Panc1 (cell line): Measurements from ENCODE around the gene FABP7. TPM values are rescaled to one million over a fixed set of nuclear protein-coding genes. Genes with fewer than 3 reads are reported as not detected.

Source experiments
- ATAC-seq: fragments of 200-7000 bp; cut with Tn5 transposase; 2 replicates; pipeline ENCODE4 v1.9.1; 2020; ENCODE audit warnings: mild to moderate bottlenecking, moderate library complexity
- BruUV-seq: library from RNA; stranded (reverse); fragments of 400-500 nt; replicated peaks from 2 replicates; lab custom pipeline; 2021; lab: Mats Ljungman, UMichigan
- CTCF ChIA-PET: fragments of 300-600 bp; sonication (Branson Sonifier 250); formaldehyde crosslinking; loops from one replicate; lab custom pipeline; 2022; ENCODE audit warnings: antibody characterized with exemption; lab: Charles Lee
- POLR2A ChIA-PET: fragments of 300-600 bp; sonication (Branson Sonifier 250); formaldehyde crosslinking; loops from one replicate; lab custom pipeline; 2022; ENCODE audit warnings: antibody characterized with exemption; lab: Charles Lee
- DNase-seq: peaks from one replicate; pipeline ENCODE4 v3.0.0-alpha.2; 2010; ENCODE audit warnings: low read depth, low spot score
- H3K27ac ChIP-seq: 2 replicates; pipeline ENCODE4 v1.5.1; 2011; ENCODE audit warnings: mild to moderate bottlenecking, low read length, inconsistent platforms
- H3K27me3 ChIP-seq: fragments of 200-500 bp; sonication (Bioruptor generic); 2 replicates; pipeline ENCODE4 v1.6.0; 2014; ENCODE audit warnings: low read length, inconsistent platforms; ENCODE audit not compliant: control insufficient read depth, insufficient read depth
- H3K36me3 ChIP-seq: fragments of 200-500 bp; sonication (Bioruptor generic); 2 replicates; pipeline ENCODE4 v1.5.1; 2014; ENCODE audit warnings: inconsistent platforms, mild to moderate bottlenecking, low read length, moderate library complexity; ENCODE audit not compliant: control insufficient read depth, insufficient read depth
- H3K4me1 ChIP-seq: 2 replicates; pipeline ENCODE4 v1.5.1; 2011; ENCODE audit warnings: inconsistent platforms, mild to moderate bottlenecking, low read length, moderate library complexity; ENCODE audit not compliant: control insufficient read depth, insufficient read depth
- H3K4me3 ChIP-seq, 2 experiments: 2 replicates each; pipeline ENCODE4 v1.5.1; 2011 to 2012; ENCODE audit warnings: low read depth in 2 of 2, low read length in 2 of 2, mild to moderate bottlenecking in 2 of 2, inconsistent platforms in 1 of 2, moderate library complexity in 1 of 2
- H3K9me3 ChIP-seq: fragments of 200-500 bp; sonication (Bioruptor generic); 2 replicates; pipeline ENCODE4 v1.5.1; 2014; ENCODE audit warnings: low read depth, mild to moderate bottlenecking, inconsistent platforms, low read length, moderate library complexity; ENCODE audit not compliant: control insufficient read depth, insufficient read depth
- POLR2AphosphoS5 ChIP-seq: IDR thresholded peaks from 2 replicates; pipeline ENCODE4 v1.6.1; 2012; ENCODE audit warnings: mild to moderate bottlenecking, low read depth, low read length, moderate library complexity
- SIN3A ChIP-seq: IDR thresholded peaks from 2 replicates; pipeline ENCODE4 v1.6.1; 2012; ENCODE audit warnings: low read depth, mild to moderate bottlenecking, low read length, moderate library complexity, borderline replicate concordance; ENCODE audit not compliant: insufficient read depth
- TCF7L2 ChIP-seq: IDR thresholded peaks from 2 replicates; pipeline ENCODE4 v1.6.1; 2011; ENCODE audit warnings: mild to moderate bottlenecking, low read depth, low read length, inconsistent platforms
- in situ Hi-C: cut with HindIII; loops from 2 replicates; pipeline ENCODE4 v1.10.0; 2016; ENCODE audit warnings: low sequenced_read_pairs, low pct_unique_long_range_greater_than_20kb
- intact Hi-C: fragments of 100-400 bp; cut with micrococcal nuclease; formaldehyde crosslinking; loops from one replicate; pipeline ENCODE4 v1.10.0; 2022; ENCODE audit not compliant: unreplicated experiment
- total RNA-seq: library from RNA; stranded (reverse); gene quantifications from one replicate; pipeline ENCODE4 v1.2.1, GENCODE V29; 2021; ENCODE audit not compliant: unreplicated experiment
- TF ChIP-seq, protein P1 (sequence below), 2 experiments: IDR thresholded peaks; 2 replicates each; pipeline ENCODE4 v1.6.1; 2011 to 2012; ENCODE audit warnings: low read depth in 2 of 2, control low read depth in 1 of 2, low read length in 1 of 2, mild to moderate bottlenecking in 1 of 2, moderate library complexity in 1 of 2; ENCODE audit not compliant: insufficient read depth in 1 of 2
- TF ChIP-seq, protein P2 (sequence below): fragments of 450-650 bp; IDR thresholded peaks from 2 replicates; pipeline ENCODE4 v1.5.1; 2017; ENCODE audit warnings: mild to moderate bottlenecking

FABP7 gene
- total RNA-seq, 1 experiment from 2014 or later, result not detected

DNA sequence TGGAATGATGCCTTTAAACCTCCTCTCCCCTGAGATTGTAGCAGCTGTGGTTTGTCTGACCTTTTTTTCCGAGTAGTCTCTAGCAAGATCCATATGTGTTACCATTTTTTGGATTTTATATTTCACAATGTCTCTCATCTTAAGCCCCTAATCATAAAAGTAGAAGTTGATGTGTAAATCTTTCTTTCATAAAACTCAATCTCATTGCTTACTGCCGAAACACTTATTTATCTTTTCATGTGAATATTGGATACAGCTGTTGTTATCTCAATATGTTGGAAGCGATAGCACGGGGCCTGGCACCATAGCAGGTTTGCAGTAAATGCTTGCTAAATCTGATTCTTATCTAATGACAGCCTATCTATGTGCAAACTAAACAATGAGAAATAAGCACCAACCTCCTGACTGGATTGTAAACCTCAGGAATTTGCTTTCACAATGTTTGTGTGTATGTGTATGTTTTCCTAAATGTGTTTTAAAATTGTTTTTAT, 23.7 kb downstream of the FABP7 start:
- TF ChIP-seq SIN3A, result no peak
- TF ChIP-seq, protein P1, sequence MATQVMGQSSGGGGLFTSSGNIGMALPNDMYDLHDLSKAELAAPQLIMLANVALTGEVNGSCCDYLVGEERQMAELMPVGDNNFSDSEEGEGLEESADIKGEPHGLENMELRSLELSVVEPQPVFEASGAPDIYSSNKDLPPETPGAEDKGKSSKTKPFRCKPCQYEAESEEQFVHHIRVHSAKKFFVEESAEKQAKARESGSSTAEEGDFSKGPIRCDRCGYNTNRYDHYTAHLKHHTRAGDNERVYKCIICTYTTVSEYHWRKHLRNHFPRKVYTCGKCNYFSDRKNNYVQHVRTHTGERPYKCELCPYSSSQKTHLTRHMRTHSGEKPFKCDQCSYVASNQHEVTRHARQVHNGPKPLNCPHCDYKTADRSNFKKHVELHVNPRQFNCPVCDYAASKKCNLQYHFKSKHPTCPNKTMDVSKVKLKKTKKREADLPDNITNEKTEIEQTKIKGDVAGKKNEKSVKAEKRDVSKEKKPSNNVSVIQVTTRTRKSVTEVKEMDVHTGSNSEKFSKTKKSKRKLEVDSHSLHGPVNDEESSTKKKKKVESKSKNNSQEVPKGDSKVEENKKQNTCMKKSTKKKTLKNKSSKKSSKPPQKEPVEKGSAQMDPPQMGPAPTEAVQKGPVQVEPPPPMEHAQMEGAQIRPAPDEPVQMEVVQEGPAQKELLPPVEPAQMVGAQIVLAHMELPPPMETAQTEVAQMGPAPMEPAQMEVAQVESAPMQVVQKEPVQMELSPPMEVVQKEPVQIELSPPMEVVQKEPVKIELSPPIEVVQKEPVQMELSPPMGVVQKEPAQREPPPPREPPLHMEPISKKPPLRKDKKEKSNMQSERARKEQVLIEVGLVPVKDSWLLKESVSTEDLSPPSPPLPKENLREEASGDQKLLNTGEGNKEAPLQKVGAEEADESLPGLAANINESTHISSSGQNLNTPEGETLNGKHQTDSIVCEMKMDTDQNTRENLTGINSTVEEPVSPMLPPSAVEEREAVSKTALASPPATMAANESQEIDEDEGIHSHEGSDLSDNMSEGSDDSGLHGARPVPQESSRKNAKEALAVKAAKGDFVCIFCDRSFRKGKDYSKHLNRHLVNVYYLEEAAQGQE (IDR thresholded peaks at IDR 0.05; ENCODE audit: insufficient read depth in 1 of 2, low read depth in 2 of 2, low read length in 1 of 2), result no peak
- no peak for TF ChIP-seq POLR2AphosphoS5
- TF ChIP-seq, protein P2, sequence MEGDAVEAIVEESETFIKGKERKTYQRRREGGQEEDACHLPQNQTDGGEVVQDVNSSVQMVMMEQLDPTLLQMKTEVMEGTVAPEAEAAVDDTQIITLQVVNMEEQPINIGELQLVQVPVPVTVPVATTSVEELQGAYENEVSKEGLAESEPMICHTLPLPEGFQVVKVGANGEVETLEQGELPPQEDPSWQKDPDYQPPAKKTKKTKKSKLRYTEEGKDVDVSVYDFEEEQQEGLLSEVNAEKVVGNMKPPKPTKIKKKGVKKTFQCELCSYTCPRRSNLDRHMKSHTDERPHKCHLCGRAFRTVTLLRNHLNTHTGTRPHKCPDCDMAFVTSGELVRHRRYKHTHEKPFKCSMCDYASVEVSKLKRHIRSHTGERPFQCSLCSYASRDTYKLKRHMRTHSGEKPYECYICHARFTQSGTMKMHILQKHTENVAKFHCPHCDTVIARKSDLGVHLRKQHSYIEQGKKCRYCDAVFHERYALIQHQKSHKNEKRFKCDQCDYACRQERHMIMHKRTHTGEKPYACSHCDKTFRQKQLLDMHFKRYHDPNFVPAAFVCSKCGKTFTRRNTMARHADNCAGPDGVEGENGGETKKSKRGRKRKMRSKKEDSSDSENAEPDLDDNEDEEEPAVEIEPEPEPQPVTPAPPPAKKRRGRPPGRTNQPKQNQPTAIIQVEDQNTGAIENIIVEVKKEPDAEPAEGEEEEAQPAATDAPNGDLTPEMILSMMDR, result no peak
- no peak for TF ChIP-seq TCF7L2
- in situ Hi-C loops (no loop called here), intact Hi-C loops (no loop called here)
- H3K27ac ChIP-seq, result no peak overlapping the region
- H3K36me3 ChIP-seq, result no peaks in the 10 kb centered on the region
- DNase-seq (no peak), ATAC-seq (no peak)
- no peaks in the 10 kb centered on the region for H3K9me3 ChIP-seq
- POLR2A ChIA-PET, result no interaction called here
- H3K27me3 ChIP-seq, result no peaks in the 10 kb centered on the region
- no peaks in the 10 kb centered on the region for H3K4me1 ChIP-seq
- CTCF ChIA-PET, result no interaction called here
- no TSS peak for BruUV-seq
- H3K4me3 ChIP-seq, result no peak overlapping the region

DNA sequence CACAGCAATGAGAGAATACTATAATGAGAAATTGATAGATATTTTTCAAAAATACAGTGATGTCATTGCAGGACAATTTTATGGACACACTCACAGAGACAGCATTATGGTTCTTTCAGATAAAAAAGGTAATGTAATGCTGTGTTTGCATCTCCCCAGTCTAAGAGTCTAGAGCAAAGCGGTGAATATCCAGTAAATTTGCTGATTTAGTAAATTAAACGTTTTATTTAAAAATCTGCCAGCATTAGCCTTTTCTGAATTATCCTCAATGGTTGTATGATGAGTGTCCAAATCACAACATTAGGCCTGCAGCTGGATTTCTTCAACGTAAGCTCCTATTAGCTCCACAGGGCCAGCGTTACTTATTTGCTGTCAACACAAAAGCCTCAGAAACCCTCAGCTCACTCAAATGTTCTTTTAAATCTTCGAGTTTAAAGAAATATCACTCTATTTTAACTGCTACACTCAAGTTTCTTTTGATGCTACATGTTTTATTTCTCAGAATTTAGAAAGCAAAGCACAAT, 25.5 kb downstream of the FABP7 start:
- no peaks in the 10 kb centered on the region for H3K27me3 ChIP-seq
- TF ChIP-seq SIN3A, result no peak
- no peak for TF ChIP-seq POLR2AphosphoS5
- no peak for TF ChIP-seq TCF7L2
- TF ChIP-seq, protein P2, result no peak
- TF ChIP-seq, protein P1 (IDR thresholded peaks at IDR 0.05; ENCODE audit: insufficient read depth in 1 of 2, low read depth in 2 of 2, low read length in 1 of 2), result no peak

More for the DNA sequence above, 25.5 kb downstream of the FABP7 start:
- in situ Hi-C loops (no loop called here), intact Hi-C loops (no loop called here)
- H3K27ac ChIP-seq, result no peak overlapping the region
- ATAC-seq (no peak), DNase-seq (no peak)
- no peaks in the 10 kb centered on the region for H3K9me3 ChIP-seq
- no TSS peak for BruUV-seq
- CTCF ChIA-PET, result no interaction called here
- H3K4me1 ChIP-seq, result no peaks in the 10 kb centered on the region
- no peaks in the 10 kb centered on the region for H3K36me3 ChIP-seq
- POLR2A ChIA-PET, result no interaction called here
- H3K4me3 ChIP-seq, result no peak overlapping the region
